ENCODE results near the gene VAV3.

The VAV3 gene

GRCh38 chr1:107680579-107680985 lies 284.4 kb downstream of the VAV3 start:
- TF ChIP-seq CTCF (IDR thresholded peaks at IDR 0.05; ENCODE audit: borderline replicate concordance, control extremely low read depth, extremely low read depth, insufficient read depth, missing control alignments): no peak
- in situ Hi-C loops (cut with MboI; ENCODE audit: low sequenced_read_pairs, unreplicated experiment): no loop called here
- DNase-seq (ENCODE audit: low spot score): no peak

- DNase-seq (ENCODE audit: low spot score): no peak
- in situ Hi-C loops (cut with MboI; ENCODE audit: low sequenced_read_pairs, unreplicated experiment): no loop called here
- no peak for TF ChIP-seq CTCF (IDR thresholded peaks at IDR 0.05; ENCODE audit: borderline replicate concordance, control extremely low read depth, extremely low read depth, insufficient read depth, missing control alignments)
These were observed 285.5 kb downstream of the VAV3 start for GRCh38 chr1:107679411-107679953.

GRCh38 chr1:107678993-107679392 lies 286.0 kb downstream of the VAV3 start:
- in situ Hi-C loops (cut with MboI; ENCODE audit: low sequenced_read_pairs, unreplicated experiment): no loop called here
- DNase-seq (ENCODE audit: low spot score): no peak
- no peak for TF ChIP-seq CTCF (IDR thresholded peaks at IDR 0.05; ENCODE audit: borderline replicate concordance, control extremely low read depth, extremely low read depth, insufficient read depth, missing control alignments)

GRCh38 chr1:107677697-107678096 lies 287.3 kb downstream of the VAV3 start:
- no peak for DNase-seq (ENCODE audit: low spot score)
- no peak for TF ChIP-seq CTCF (IDR thresholded peaks at IDR 0.05; ENCODE audit: borderline replicate concordance, control extremely low read depth, extremely low read depth, insufficient read depth, missing control alignments)
- in situ Hi-C loops (cut with MboI; ENCODE audit: low sequenced_read_pairs, unreplicated experiment): no loop called here

GRCh38 chr1:107674486-107674885 lies 290.5 kb downstream of the VAV3 start:
- DNase-seq (ENCODE audit: low spot score): no peak
- no peak for TF ChIP-seq CTCF (IDR thresholded peaks at IDR 0.05; ENCODE audit: borderline replicate concordance, control extremely low read depth, extremely low read depth, insufficient read depth, missing control alignments)
- in situ Hi-C loops (cut with MboI; ENCODE audit: low sequenced_read_pairs, unreplicated experiment): no loop called here

- in situ Hi-C loops (cut with MboI; ENCODE audit: low sequenced_read_pairs, unreplicated experiment): no loop called here
- DNase-seq (ENCODE audit: low spot score): no peak
- no peak for TF ChIP-seq CTCF (IDR thresholded peaks at IDR 0.05; ENCODE audit: borderline replicate concordance, control extremely low read depth, extremely low read depth, insufficient read depth, missing control alignments)
These were observed 292.0 kb downstream of the VAV3 start for GRCh38 chr1:107673006-107673405.

Data from GM13976 (cell line).